Measurements from ENCODE around the gene SMG6. TPM values are rescaled to one million over a fixed set of nuclear protein-coding genes. Genes with fewer than 3 reads are reported as not detected.

SMG6 gene
- total RNA-seq, 1 donor from 2014 or later, result 39.7 TPM

- no peaks in the 10 kb centered on the region for H3K9me3 Mint-ChIP-seq (ENCODE audit: unreplicated experiment)
Observed at GRCh38 chr17:2191227-2191626, 112.4 kb downstream of the SMG6 start.

DNA sequence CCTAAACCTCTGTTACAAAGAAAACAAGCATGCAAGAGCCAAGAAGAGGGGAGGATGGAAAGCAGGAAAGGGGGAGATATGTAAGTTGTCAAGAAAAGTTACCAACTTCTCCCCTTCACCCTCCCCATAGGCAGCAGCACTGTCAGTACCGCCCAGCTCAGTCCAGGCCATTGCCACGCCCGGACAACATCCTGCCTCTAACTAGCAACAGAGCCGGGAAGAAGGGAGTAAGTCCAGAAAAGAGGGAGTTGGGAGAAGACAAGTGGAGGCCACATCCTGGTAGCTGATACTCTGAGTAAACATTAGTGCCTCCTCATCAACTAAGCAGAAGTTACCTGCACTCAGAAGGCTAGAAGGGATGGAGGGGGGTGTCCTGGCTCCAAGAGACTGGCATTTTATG, 113.6 kb downstream of the SMG6 start:
- no peaks in the 10 kb centered on the region for H3K27me3 ChIP-seq (ENCODE audit: insufficient read depth, low read length)
- H3K9me3 Mint-ChIP-seq (ENCODE audit: unreplicated experiment), result no peaks in the 10 kb centered on the region
- DNase-seq (ENCODE audit: low read depth), result no peak
- H3K4me1 Mint-ChIP-seq (ENCODE audit: low read depth, unreplicated experiment), result peaks cover 34% of the 10 kb centered on the region
- H3K36me3 Mint-ChIP-seq (ENCODE audit: low read depth, unreplicated experiment), result peaks cover 39% of the 10 kb centered on the region
- H3K9me3 ChIP-seq (ENCODE audit: insufficient read depth, low read depth, low read length), result peaks cover 11% of the 10 kb centered on the region
- H3K27ac ChIP-seq (ENCODE audit: low read depth, low read length), result peak overlapping the region; percentile 3
- peaks cover 31% of the 10 kb centered on the region for H3K4me1 ChIP-seq (ENCODE audit: insufficient read depth, low read length)
- H3K4me3 Mint-ChIP-seq (ENCODE audit: unreplicated experiment), result no peak overlapping the region
- H3K9ac ChIP-seq (ENCODE audit: low read length), result no peak overlapping the region
- peaks cover 22% of the 10 kb centered on the region for H3K79me2 ChIP-seq (ENCODE audit: insufficient read depth, low read length)
- H2AFZ ChIP-seq (ENCODE audit: low read depth, low read length), result no peak overlapping the region
- no peaks in the 10 kb centered on the region for H4K20me1 ChIP-seq (ENCODE audit: insufficient read depth, low read length)
- no peaks in the 10 kb centered on the region for H3K27me3 Mint-ChIP-seq (ENCODE audit: low read depth, unreplicated experiment)
- TF ChIP-seq EZH2 (IDR thresholded peaks at IDR 0.05; ENCODE audit: insufficient read depth, low read length) (no peak), CTCF (IDR thresholded peaks at IDR 0.05; ENCODE audit: insufficient read depth, low read depth, low read length) (no peak)
- peaks cover 14% of the 10 kb centered on the region for H3K36me3 ChIP-seq (ENCODE audit: insufficient read depth, low read length)
- H3K4me3 ChIP-seq (ENCODE audit: insufficient read depth, low read depth, low read length), result no peak overlapping the region
- H3K4me2 ChIP-seq (ENCODE audit: low read length), result no peak overlapping the region
- no peak for FAIRE-seq
- no peak overlapping the region for H3K27ac Mint-ChIP-seq (ENCODE audit: unreplicated experiment)

More at GRCh38 chr17:2191227-2191626, 112.4 kb downstream of the SMG6 start:
- H3K9me3 ChIP-seq (ENCODE audit: insufficient read depth, low read depth, low read length), result peaks cover 11% of the 10 kb centered on the region
- H3K27me3 Mint-ChIP-seq (ENCODE audit: low read depth, unreplicated experiment), result no peaks in the 10 kb centered on the region
- H3K27me3 ChIP-seq (ENCODE audit: insufficient read depth, low read length), result no peaks in the 10 kb centered on the region
- peaks cover 43% of the 10 kb centered on the region for H3K4me1 Mint-ChIP-seq (ENCODE audit: low read depth, unreplicated experiment)
- H3K4me3 ChIP-seq (ENCODE audit: insufficient read depth, low read depth, low read length), result no peak overlapping the region
- FAIRE-seq (no peak), DNase-seq (ENCODE audit: low read depth) (no peak)
- no peak overlapping the region for H3K4me3 Mint-ChIP-seq (ENCODE audit: unreplicated experiment)
- H2AFZ ChIP-seq (ENCODE audit: low read depth, low read length), result no peak overlapping the region
- H3K36me3 ChIP-seq (ENCODE audit: insufficient read depth, low read length), result peaks cover 10% of the 10 kb centered on the region
- H3K9ac ChIP-seq (ENCODE audit: low read length), result no peak overlapping the region
- peaks cover 35% of the 10 kb centered on the region for H3K4me1 ChIP-seq (ENCODE audit: insufficient read depth, low read length)
- no peaks in the 10 kb centered on the region for H4K20me1 ChIP-seq (ENCODE audit: insufficient read depth, low read length)
- H3K4me2 ChIP-seq (ENCODE audit: low read length), result no peak overlapping the region
- peaks cover 35% of the 10 kb centered on the region for H3K36me3 Mint-ChIP-seq (ENCODE audit: low read depth, unreplicated experiment)
- TF ChIP-seq CTCF (IDR thresholded peaks at IDR 0.05; ENCODE audit: insufficient read depth, low read depth, low read length) (no peak), EZH2 (IDR thresholded peaks at IDR 0.05; ENCODE audit: insufficient read depth, low read length) (no peak)
- peak overlapping the region; percentile 97 for H3K27ac Mint-ChIP-seq (ENCODE audit: unreplicated experiment)
- peak overlapping the region; percentile 93 for H3K27ac ChIP-seq (ENCODE audit: low read depth, low read length)
- H3K79me2 ChIP-seq (ENCODE audit: insufficient read depth, low read length), result peaks cover 30% of the 10 kb centered on the region

DNA sequence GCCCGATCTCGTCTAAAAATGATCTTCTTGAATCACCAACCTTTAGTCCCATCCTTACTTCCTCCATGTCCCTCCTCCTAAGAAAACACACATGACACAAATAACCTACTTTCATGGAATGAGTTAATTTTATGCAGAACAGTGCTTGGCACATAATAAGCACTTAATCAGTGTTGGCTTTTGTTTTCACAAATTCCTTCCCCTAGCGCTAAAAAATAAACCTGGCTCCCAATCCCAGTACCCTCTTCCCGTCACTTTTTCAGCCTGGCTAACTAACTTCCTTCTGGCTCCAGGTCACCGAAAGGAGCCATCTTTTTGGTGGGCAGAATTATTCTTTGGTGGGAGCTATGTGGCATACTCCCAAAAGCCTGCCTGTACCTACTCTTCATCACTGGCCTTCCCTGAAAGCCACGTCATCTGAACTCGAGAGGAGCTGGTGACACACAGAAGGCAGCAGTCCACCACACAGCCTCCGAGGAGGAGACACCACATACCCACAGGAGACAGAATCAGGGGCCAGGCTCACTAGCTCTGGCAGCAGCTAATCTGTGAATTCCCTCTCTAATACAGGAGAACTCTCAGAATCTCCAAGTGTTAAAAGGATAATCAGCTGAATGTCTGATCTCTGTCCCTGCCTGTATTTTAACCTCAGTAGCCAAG, 114.5 kb downstream of the SMG6 start:
- Histone ChIP-seq H4K20me1 (ENCODE audit: insufficient read depth, low read length) (no peaks in the 10 kb centered on the region), H3K36me3 (ENCODE audit: insufficient read depth, low read length) (peaks cover 15% of the 10 kb centered on the region), H3K9me3 (ENCODE audit: insufficient read depth, low read depth, low read length) (peaks cover 11% of the 10 kb centered on the region), H3K27ac (ENCODE audit: low read depth, low read length) (peak overlapping the region; percentile 34), H3K4me3 (ENCODE audit: insufficient read depth, low read depth, low read length) (no peak overlapping the region), H2AFZ (ENCODE audit: low read depth, low read length) (no peak overlapping the region), H3K4me2 (ENCODE audit: low read length) (no peak overlapping the region), H3K27me3 (ENCODE audit: insufficient read depth, low read length) (no peaks in the 10 kb centered on the region), H3K9ac (ENCODE audit: low read length) (no peak overlapping the region), H3K4me1 (ENCODE audit: insufficient read depth, low read length) (peaks cover 31% of the 10 kb centered on the region), H3K79me2 (ENCODE audit: insufficient read depth, low read length) (peaks cover 18% of the 10 kb centered on the region)
- no peak overlapping the region for H3K4me3 Mint-ChIP-seq (ENCODE audit: unreplicated experiment)
- H3K9me3 Mint-ChIP-seq (ENCODE audit: unreplicated experiment), result no peaks in the 10 kb centered on the region
- no peak for TF ChIP-seq EZH2 (IDR thresholded peaks at IDR 0.05; ENCODE audit: insufficient read depth, low read length)
- no peak for TF ChIP-seq CTCF (IDR thresholded peaks at IDR 0.05; ENCODE audit: insufficient read depth, low read depth, low read length)
- H3K4me1 Mint-ChIP-seq (ENCODE audit: low read depth, unreplicated experiment), result peaks cover 29% of the 10 kb centered on the region
- no peaks in the 10 kb centered on the region for H3K27me3 Mint-ChIP-seq (ENCODE audit: low read depth, unreplicated experiment)
- DNase-seq (ENCODE audit: low read depth) (no peak), FAIRE-seq (no peak)
- H3K27ac Mint-ChIP-seq (ENCODE audit: unreplicated experiment), result no peak overlapping the region
- H3K36me3 Mint-ChIP-seq (ENCODE audit: low read depth, unreplicated experiment), result peaks cover 38% of the 10 kb centered on the region

Measured in astrocyte (in vitro differentiated cells and primary cell).